Measurements from ENCODE around the gene VARS2. TPM values are rescaled to one million over a fixed set of nuclear protein-coding genes. Genes with fewer than 3 reads are reported as not detected.

VARS2 gene
- total and polyA plus RNA-seq, 2 donors (not counting 1 experiment from before 2014, with no cell fraction given) = 27.1 to 41.6 TPM

- no peaks in the 10 kb centered on the region for H3K9me3 Mint-ChIP-seq (ENCODE audit: insufficient read depth)
- Histone ChIP-seq H3K9ac (ENCODE audit: low read length) (no peak overlapping the region), H3K27ac (ENCODE audit: low read length in 2 of 2) (no peak overlapping the region), H3K9me3 (ENCODE audit: control extremely low read depth in 1 of 3, control insufficient read depth in 2 of 3, insufficient read depth in 1 of 3, low read length in 2 of 3) (no peaks in the 10 kb centered on the region), H3K4me1 (ENCODE audit: control insufficient read depth in 2 of 2, insufficient read depth in 2 of 2, low read length in 2 of 2) (no peaks in the 10 kb centered on the region), H3K79me2 (ENCODE audit: control insufficient read depth, insufficient read depth, low read length) (no peaks in the 10 kb centered on the region), H3K4me3 (ENCODE audit: control extremely low read depth in 1 of 5, extremely low read depth in 1 of 5, insufficient read depth in 1 of 5, low read depth in 2 of 5, low read length in 4 of 5) (no peak overlapping the region), H4K20me1 (ENCODE audit: control insufficient read depth, insufficient read depth, low read length, poor library complexity, severe bottlenecking) (no peaks in the 10 kb centered on the region), H3K4me2 (replicated peaks; ENCODE audit: low read depth, low read length, poor library complexity, severe bottlenecking) (no peak overlapping the region), H2AFZ (ENCODE audit: insufficient read depth, low read depth, low read length, poor library complexity, severe bottlenecking) (no peak overlapping the region), H3K36me3 (replicated peaks in 1 of 2; ENCODE audit: control extremely low read depth in 1 of 2, control insufficient read depth in 1 of 2, extremely low read depth in 1 of 2, insufficient read depth in 2 of 2, low read length in 1 of 2) (no peaks in the 10 kb centered on the region), H3K27me3 (replicated peaks in 1 of 4; ENCODE audit: control extremely low read depth in 1 of 4, control insufficient read depth in 3 of 4, insufficient read depth in 4 of 4, low read length in 3 of 4) (peaks cover 0 to 31% (median 9%) of the 10 kb centered on the region in 4 experiments)
- no peak for DNase-seq
- intact Hi-C loops (cut with micrococcal nuclease) = no loop called here
- peaks cover 38% of the 10 kb centered on the region for H3K27me3 Mint-ChIP-seq
- POLR2A ChIA-PET = no interaction called here
- CTCF ChIA-PET = no interaction called here
- no peak overlapping the region for H3K27ac Mint-ChIP-seq
- 100% methylated on average over 4 of the region's 6 CpGs for WGBS (ENCODE audit: insufficient coverage)
- no peak for TF ChIP-seq CTCF (IDR thresholded peaks at IDR 0.05)
- no peak for TF ChIP-seq EZH2 (IDR thresholded peaks at IDR 0.05; ENCODE audit: borderline replicate concordance, insufficient read depth, low read depth, low read length, poor library complexity, severe bottlenecking)
- no peak overlapping the region for H3K4me3 Mint-ChIP-seq
- ATAC-seq (ENCODE audit: low read depth) = no peak
- no peaks in the 10 kb centered on the region for H3K4me1 Mint-ChIP-seq
Observed at GRCh38 chr6:30948811-30949210, 34.8 kb downstream of the VARS2 start.

- Mint-ChIP-seq H3K4me3 (no peak overlapping the region), H3K4me1 (peaks cover 17% of the 10 kb centered on the region), H3K27me3 (peaks cover 24% of the 10 kb centered on the region), H3K27ac (no peak overlapping the region), H3K9me3 (ENCODE audit: insufficient read depth) (no peaks in the 10 kb centered on the region)
- ChIA-PET POLR2A (no interaction called here), CTCF (no interaction called here)
- no peaks in the 10 kb centered on the region for H3K36me3 ChIP-seq (replicated peaks in 1 of 2; ENCODE audit: control extremely low read depth in 1 of 2, control insufficient read depth in 1 of 2, extremely low read depth in 1 of 2, insufficient read depth in 2 of 2, low read length in 1 of 2)
- peaks cover 0 to 12% (median 3%) of the 10 kb centered on the region in 4 experiments for H3K27me3 ChIP-seq (replicated peaks in 1 of 4; ENCODE audit: control extremely low read depth in 1 of 4, control insufficient read depth in 3 of 4, insufficient read depth in 4 of 4, low read length in 3 of 4)
- no peaks in the 10 kb centered on the region for H3K79me2 ChIP-seq (ENCODE audit: control insufficient read depth, insufficient read depth, low read length)
- H3K4me2 ChIP-seq (replicated peaks; ENCODE audit: low read depth, low read length, poor library complexity, severe bottlenecking) = no peak overlapping the region
- H2AFZ ChIP-seq (ENCODE audit: insufficient read depth, low read depth, low read length, poor library complexity, severe bottlenecking) = no peak overlapping the region
- H3K4me3 ChIP-seq (ENCODE audit: control extremely low read depth in 1 of 5, extremely low read depth in 1 of 5, insufficient read depth in 1 of 5, low read depth in 2 of 5, low read length in 4 of 5) = no peak overlapping the region
- TF ChIP-seq EZH2 (IDR thresholded peaks at IDR 0.05; ENCODE audit: borderline replicate concordance, insufficient read depth, low read depth, low read length, poor library complexity, severe bottlenecking) = no peak
- TF ChIP-seq CTCF (IDR thresholded peaks at IDR 0.05) = no peak
- 76% methylated on average over 2 of the region's 5 CpGs for WGBS (ENCODE audit: insufficient coverage)
- H3K9me3 ChIP-seq (ENCODE audit: control extremely low read depth in 1 of 3, control insufficient read depth in 2 of 3, insufficient read depth in 1 of 3, low read length in 2 of 3) = no peaks in the 10 kb centered on the region
- H3K4me1 ChIP-seq (ENCODE audit: control insufficient read depth in 2 of 2, insufficient read depth in 2 of 2, low read length in 2 of 2) = peaks cover 12 to 20% of the 10 kb centered on the region in 2 donors
- intact Hi-C loops (cut with micrococcal nuclease) = no loop called here
- no peak overlapping the region for H3K27ac ChIP-seq (ENCODE audit: low read length in 2 of 2)
- no peak overlapping the region for H3K9ac ChIP-seq (ENCODE audit: low read length)
- no peaks in the 10 kb centered on the region for H4K20me1 ChIP-seq (ENCODE audit: control insufficient read depth, insufficient read depth, low read length, poor library complexity, severe bottlenecking)
- ATAC-seq (ENCODE audit: low read depth) = no peak
- no peak for DNase-seq
Observed at GRCh38 chr6:30951907-30952469, 38.0 kb downstream of the VARS2 start.

All from B cell (primary cell).